Esophagus muscularis mucosa (tissue), 4 donors: Measurements from ENCODE around the gene GSS. TPM values are rescaled to one million over a fixed set of nuclear protein-coding genes. Genes with fewer than 3 reads are reported as not detected.

Experiments
- DNase-seq: peaks from one replicate; pipeline ENCODE4 v3.0.0-alpha.2; 2017; ENCODE audit errors: extremely low spot score
- H3K27ac ChIP-seq, 4 donors: fragments of 200-600 bp; sonication (generic); replicated peaks in 1 of 4; 1 replicate in 3 of 4; 2 replicates in 1 of 4; pipeline ENCODE4 v1.5.1; 2016 to 2019; ENCODE audit warnings: mild to moderate bottlenecking in 1 of 4
- H3K27me3 ChIP-seq, 4 donors: fragments of 200-600 bp; sonication (generic); one replicate each; pipeline versions ENCODE4 v1.5.1 to v1.6.0; 2016 to 2019
- H3K36me3 ChIP-seq, 4 donors: fragments of 200-600 bp; sonication (generic); one replicate each; pipeline ENCODE4 v1.5.1; 2016 to 2019
- H3K4me1 ChIP-seq, 4 donors: fragments of 200-600 bp; sonication (generic); one replicate each; pipeline ENCODE4 v1.5.1; 2016 to 2019
- H3K4me3 ChIP-seq, 4 donors: fragments of 200-600 bp; sonication (generic); 1 replicate in 2 of 4; 2 replicates in 2 of 4; pipeline ENCODE4 v1.5.1; 2016 to 2019; ENCODE audit warnings: mild to moderate bottlenecking in 4 of 4, moderate library complexity in 1 of 4
- H3K9me3 ChIP-seq, 4 donors: fragments of 200-600 bp; sonication (generic); 1 replicate in 3 of 4; 2 replicates in 1 of 4; pipeline ENCODE4 v1.5.1; 2016 to 2019
- CTCF ChIP-seq, 3 experiments: fragments of 200-600 bp in 2 of 3; fragments of 450-650 bp in 1 of 3; sonication (generic) in 2 of 3; IDR thresholded peaks; one replicate each; pipeline ENCODE4 v1.5.1; 2017 to 2019; ENCODE audit warnings: antibody characterized with exemption in 3 of 3, mild to moderate bottlenecking in 2 of 3, moderate library complexity in 1 of 3
- EP300 ChIP-seq: sonication (generic); formaldehyde crosslinking; IDR thresholded peaks from one replicate; pipeline ENCODE4 v1.6.1; 2017; ENCODE audit warnings: antibody characterized with exemption
- POLR2A ChIP-seq: fragments of 450-650 bp; IDR thresholded peaks from one replicate; pipeline ENCODE4 v1.6.1; 2017; ENCODE audit warnings: antibody characterized with exemption, moderate library complexity, mild to moderate bottlenecking, low read depth
- POLR2AphosphoS5 ChIP-seq, 2 donors: sonication (generic); formaldehyde crosslinking; IDR thresholded peaks; one replicate each; pipeline ENCODE4 v1.6.1; 2017; ENCODE audit warnings: antibody characterized with exemption in 2 of 2
- WGBS: methylation state at CpG from one replicate; pipeline ENCODE4 v1.1.5; 2018; 5-methylcytosine and 5-hydroxymethylcytosine counted together
- intact Hi-C: fragments of 100-400 bp; cut with DNase I; formaldehyde crosslinking; loops from one replicate; pipeline ENCODE4 v1.15.1; 2023
- total RNA-seq, 4 donors: library from RNA; depleted of rRNA; stranded (reverse); fragments of >200 nt; gene quantifications; one replicate each; pipeline versions ENCODE4 v1.1.0 to v1.2.1, GENCODE V29; 2016

The GSS gene
- total RNA-seq, 4 donors from 2014 or later, result 27.7 to 36.1 (median 28.5) TPM

GRCh38 chr20:34996243-34997028 lies 40.8 kb upstream of the GSS start:
- 95% methylated on average over 16 of the region's 26 CpGs for WGBS
- H3K27ac ChIP-seq, result no peak overlapping the region
- DNase-seq, result no peak
- H3K4me3 ChIP-seq, result no peak overlapping the region
- TF ChIP-seq POLR2AphosphoS5 (IDR thresholded peaks at IDR 0.05), result no peak
- no peak for TF ChIP-seq EP300
- no peak for TF ChIP-seq CTCF (IDR thresholded peaks at IDR 0.05)
- TF ChIP-seq POLR2A, result no peak
- H3K4me1 ChIP-seq, result peaks cover 0 to 15% (median 12%) of the 10 kb centered on the region in 4 donors
- intact Hi-C loops, result no loop called here
- H3K27me3 ChIP-seq, result no peaks in the 10 kb centered on the region
- peaks cover 36 to 97% (median 83%) of the 10 kb centered on the region in 4 donors for H3K36me3 ChIP-seq
- no peaks in the 10 kb centered on the region for H3K9me3 ChIP-seq

- H3K27me3 ChIP-seq, result no peaks in the 10 kb centered on the region
- H3K27ac ChIP-seq, result no peak overlapping the region
- intact Hi-C loops, result no loop called here
- H3K4me3 ChIP-seq, result no peak overlapping the region
- TF ChIP-seq EP300, result no peak
- no peak for TF ChIP-seq CTCF (IDR thresholded peaks at IDR 0.05)
- H3K4me1 ChIP-seq, result peaks cover 0 to 15% (median 12%) of the 10 kb centered on the region in 4 donors
- H3K36me3 ChIP-seq, result peaks cover 28 to 97% (median 76%) of the 10 kb centered on the region in 4 donors
- H3K9me3 ChIP-seq, result no peaks in the 10 kb centered on the region
- no peak for DNase-seq
- WGBS, result 96% methylated on average over 7 of the region's 7 CpGs
Observed at GRCh38 chr20:34995696-34996095, 40.1 kb upstream of the GSS start.

- Histone ChIP-seq H3K36me3 (peaks cover 23 to 97% (median 71%) of the 10 kb centered on the region in 4 donors), H3K9me3 (no peaks in the 10 kb centered on the region), H3K4me3 (no peak overlapping the region), H3K27me3 (no peaks in the 10 kb centered on the region), H3K27ac (no peak overlapping the region), H3K4me1 (peaks cover 0 to 15% (median 12%) of the 10 kb centered on the region in 4 donors)
- no peak for DNase-seq
- TF ChIP-seq POLR2AphosphoS5 (IDR thresholded peaks at IDR 0.05) (no peak), POLR2A (no peak), CTCF (IDR thresholded peaks at IDR 0.05) (no peak), EP300 (no peak)
- intact Hi-C loops, result no loop called here
- 93% methylated on average over 14 of the region's 14 CpGs for WGBS
Observed at GRCh38 chr20:34995192-34995591, 39.6 kb upstream of the GSS start.

- TF ChIP-seq POLR2A, result no peak
- TF ChIP-seq EP300, result no peak
- TF ChIP-seq CTCF (IDR thresholded peaks at IDR 0.05), result no peak
Observed at GRCh38 chr20:34994509-34995131, 39.0 kb upstream of the GSS start.

More at GRCh38 chr20:34994509-34995131, 39.0 kb upstream of the GSS start:
- peaks cover 19 to 97% (median 65%) of the 10 kb centered on the region in 4 donors for H3K36me3 ChIP-seq
- H3K9me3 ChIP-seq, result no peaks in the 10 kb centered on the region
- H3K4me1 ChIP-seq, result peaks cover 0 to 15% (median 12%) of the 10 kb centered on the region in 4 donors
- 96% methylated on average over 12 of the region's 14 CpGs for WGBS
- H3K27ac ChIP-seq, result no peak overlapping the region
- H3K27me3 ChIP-seq, result no peaks in the 10 kb centered on the region
- DNase-seq, result no peak
- H3K4me3 ChIP-seq, result no peak overlapping the region
- intact Hi-C loops, result no loop called here
